ENCODE data around the gene BCAR3. TPM values are rescaled to one million over a fixed set of nuclear protein-coding genes. Genes with fewer than 3 reads are reported as not detected.

The BCAR3 gene
- total and polyA plus RNA-seq, 4 donors, result 8.4 to 24.1 (median 16.0) TPM

DNA sequence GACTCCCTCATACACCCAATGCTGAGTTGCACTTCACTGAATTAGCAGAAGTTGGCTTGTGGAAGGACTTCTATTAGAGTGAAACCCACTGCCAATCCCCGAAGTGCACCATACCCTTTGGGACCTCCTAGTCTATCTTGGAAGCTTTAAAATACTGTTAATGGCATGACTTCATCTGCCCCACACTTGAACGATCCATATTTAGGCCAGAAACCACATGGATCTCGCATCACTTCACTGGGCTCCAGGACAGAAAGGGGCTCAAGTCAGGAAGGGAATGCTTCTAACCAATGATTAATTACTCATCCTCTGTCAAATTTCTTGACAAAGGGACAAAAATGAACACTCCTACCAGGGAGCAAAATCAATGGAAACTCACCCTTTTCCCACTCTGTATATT is 69.1 kb downstream of the BCAR3 start:
- ATAC-seq (ENCODE audit: low FRiP score) (no peak), DNase-seq (no peak)
- intact Hi-C loops (cut with DNase I), result loop anchor here (5.0 to 10.0 kb wide), 2 partner anchors 165 to 268 kb away; partner anchors contain the start of genes DR1 (in 1 of the 2) and FNBP1L (in 1 of the 2)
- 3 to 14% methylated on average over 3 of the region's 3 CpGs for WGBS, 2 donors
- H3K9me3 ChIP-seq (ENCODE audit: control insufficient read depth, low read length), result no peaks in the 10 kb centered on the region
- peak overlapping the region; percentile 73 to 79 for H3K4me3 ChIP-seq (ENCODE audit: low read length in 2 of 2)
- no peaks in the 10 kb centered on the region for H3K27me3 ChIP-seq (ENCODE audit: control insufficient read depth in 1 of 2, insufficient read depth in 2 of 2, low read length in 1 of 2)
- H3K27ac ChIP-seq (ENCODE audit: low read depth in 1 of 2, low read length in 2 of 2), result peak overlapping the region; percentile 55 to 93
- no peaks in the 10 kb centered on the region for H3K36me3 ChIP-seq (ENCODE audit: control insufficient read depth in 1 of 2, insufficient read depth in 2 of 2, low read length in 1 of 2)
- H3K4me1 ChIP-seq (ENCODE audit: control insufficient read depth in 1 of 2, insufficient read depth in 2 of 2, low read length in 2 of 2), result peaks cover 5 to 9% of the 10 kb centered on the region in 2 donors

DNA sequence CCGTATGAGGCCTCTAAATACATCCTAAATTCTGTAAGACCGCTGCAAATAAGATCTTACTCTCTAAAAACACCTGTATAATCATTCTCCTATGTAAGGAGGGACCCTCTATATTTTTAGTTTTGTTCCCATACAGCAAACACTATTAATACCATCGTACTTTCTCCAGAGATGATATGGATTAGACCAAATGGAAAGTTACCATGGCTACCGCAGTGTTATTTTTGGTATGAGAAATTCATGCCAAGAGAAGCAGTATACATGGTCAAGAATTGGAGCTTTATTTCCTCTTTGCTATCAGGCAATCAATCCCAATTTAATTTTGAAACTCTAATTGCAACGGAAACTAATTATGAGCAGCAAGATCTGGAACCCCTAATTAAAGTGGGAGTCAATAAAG is 70.0 kb downstream of the BCAR3 start:
- Histone ChIP-seq H3K36me3 (ENCODE audit: control insufficient read depth in 1 of 2, insufficient read depth in 2 of 2, low read length in 1 of 2) (no peaks in the 10 kb centered on the region), H3K27ac (ENCODE audit: low read depth in 1 of 2, low read length in 2 of 2) (no peak overlapping the region), H3K4me3 (ENCODE audit: low read length in 2 of 2) (no peak overlapping the region), H3K27me3 (ENCODE audit: control insufficient read depth in 1 of 2, insufficient read depth in 2 of 2, low read length in 1 of 2) (no peaks in the 10 kb centered on the region), H3K9me3 (ENCODE audit: control insufficient read depth, low read length) (no peaks in the 10 kb centered on the region), H3K4me1 (ENCODE audit: control insufficient read depth in 1 of 2, insufficient read depth in 2 of 2, low read length in 2 of 2) (peaks cover 5 to 9% of the 10 kb centered on the region in 2 donors)
- intact Hi-C loops (cut with DNase I), result loop anchor here (5.0 to 10.0 kb wide), 2 partner anchors 164 to 267 kb away; partner anchors contain the start of genes DR1 (in 1 of the 2) and FNBP1L (in 1 of the 2)
- ATAC-seq (ENCODE audit: low FRiP score), result no peak
- 22 to 32% methylated on average over 5 of the region's 5 CpGs for WGBS, 2 donors
- DNase-seq, result no peak

DNA sequence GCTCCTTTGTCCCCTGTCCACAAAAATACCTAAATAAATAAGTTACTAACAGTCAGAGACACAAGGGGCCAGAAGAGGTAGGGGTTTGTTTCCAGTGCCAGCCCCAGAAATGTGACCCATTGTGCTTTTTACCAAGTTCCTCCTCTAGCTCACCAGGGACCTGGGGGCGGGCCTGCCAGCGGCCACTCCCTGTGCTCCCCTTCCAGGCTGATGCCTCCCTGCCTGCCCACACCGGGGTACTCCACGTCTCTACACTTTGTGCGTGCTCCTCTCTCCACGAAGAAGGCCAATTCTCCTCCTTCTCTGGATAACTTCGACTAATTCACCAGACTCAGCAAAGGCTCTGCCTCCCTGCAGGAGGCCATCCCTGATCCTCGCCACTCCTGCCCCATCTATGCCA is 72.1 kb downstream of the BCAR3 start:
- 70 to 76% methylated on average over 8 of the region's 8 CpGs for WGBS, 2 donors
- H3K36me3 ChIP-seq (ENCODE audit: control insufficient read depth in 1 of 2, insufficient read depth in 2 of 2, low read length in 1 of 2), result no peaks in the 10 kb centered on the region
- intact Hi-C loops (cut with DNase I), result no loop called here
- ATAC-seq (ENCODE audit: low FRiP score) (no peak), DNase-seq (peak in 1 of 2 donors; percentile 22)
- H3K27me3 ChIP-seq (ENCODE audit: control insufficient read depth in 1 of 2, insufficient read depth in 2 of 2, low read length in 1 of 2), result no peaks in the 10 kb centered on the region
- H3K4me3 ChIP-seq (ENCODE audit: low read length in 2 of 2), result no peak overlapping the region
- H3K4me1 ChIP-seq (ENCODE audit: control insufficient read depth in 1 of 2, insufficient read depth in 2 of 2, low read length in 2 of 2), result peaks cover 0 to 9% of the 10 kb centered on the region in 2 donors
- H3K9me3 ChIP-seq (ENCODE audit: control insufficient read depth, low read length), result no peaks in the 10 kb centered on the region
- H3K27ac ChIP-seq (ENCODE audit: low read depth in 1 of 2, low read length in 2 of 2), result no peak overlapping the region

DNA sequence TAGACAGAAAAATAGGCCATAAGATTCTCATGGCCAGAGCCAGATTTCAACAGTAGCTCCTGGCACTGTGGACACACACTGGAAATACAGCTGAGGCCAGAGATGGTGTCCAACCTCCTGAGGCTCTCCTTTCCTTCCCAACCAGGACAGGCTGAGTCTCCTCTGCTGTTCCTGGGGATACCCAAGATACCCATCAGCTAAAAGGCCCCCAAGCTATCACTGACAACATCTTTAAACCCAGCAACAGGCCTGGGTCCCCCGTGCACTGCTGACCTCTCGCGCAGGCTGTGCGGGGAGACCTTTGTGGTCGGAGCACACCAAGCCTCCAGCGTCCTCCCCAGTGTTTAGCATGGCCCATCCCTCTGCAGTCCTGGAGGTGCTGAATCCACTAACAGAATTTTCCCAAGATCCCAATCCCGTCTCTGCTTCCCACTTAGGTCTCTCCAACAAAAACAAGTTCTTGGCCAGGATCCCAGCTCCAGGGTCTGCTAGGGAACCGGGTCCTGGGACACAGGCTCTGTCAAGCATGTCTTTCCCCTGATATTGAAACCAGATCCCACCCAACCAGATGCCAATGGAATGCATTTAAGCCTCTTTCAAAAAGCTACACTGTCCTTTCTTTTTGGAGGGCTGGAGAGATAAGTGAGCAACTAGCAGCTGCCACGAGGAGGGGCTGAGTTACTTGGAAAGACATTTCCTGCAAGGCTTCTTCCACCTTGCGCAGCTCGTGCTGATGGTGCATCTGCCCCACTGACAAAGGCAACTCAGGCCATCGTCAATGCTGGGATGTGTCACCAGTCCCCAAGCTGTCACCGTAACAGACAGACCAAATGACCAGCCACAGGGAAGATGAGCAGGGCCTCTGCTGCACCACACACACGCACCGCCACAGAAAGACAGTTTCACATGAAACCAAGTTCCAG is 73.2 kb downstream of the BCAR3 start:
- no peak for ATAC-seq (ENCODE audit: low FRiP score)
- Histone ChIP-seq H3K4me3 (ENCODE audit: low read length in 2 of 2) (no peak overlapping the region), H3K27me3 (ENCODE audit: control insufficient read depth in 1 of 2, insufficient read depth in 2 of 2, low read length in 1 of 2) (no peaks in the 10 kb centered on the region), H3K4me1 (ENCODE audit: control insufficient read depth in 1 of 2, insufficient read depth in 2 of 2, low read length in 2 of 2) (peaks cover 0 to 9% of the 10 kb centered on the region in 2 donors), H3K9me3 (ENCODE audit: control insufficient read depth, low read length) (no peaks in the 10 kb centered on the region), H3K27ac (ENCODE audit: low read depth in 1 of 2, low read length in 2 of 2) (peak overlapping the region in 1 of 2 donors; percentile 5), H3K36me3 (ENCODE audit: control insufficient read depth in 1 of 2, insufficient read depth in 2 of 2, low read length in 1 of 2) (no peaks in the 10 kb centered on the region)
- WGBS, 2 donors, result 40% methylated on average over 15 of the region's 15 CpGs
- intact Hi-C loops (cut with DNase I), result no loop called here
- peak in 1 of 2 donors; percentile 34 for DNase-seq

DNA sequence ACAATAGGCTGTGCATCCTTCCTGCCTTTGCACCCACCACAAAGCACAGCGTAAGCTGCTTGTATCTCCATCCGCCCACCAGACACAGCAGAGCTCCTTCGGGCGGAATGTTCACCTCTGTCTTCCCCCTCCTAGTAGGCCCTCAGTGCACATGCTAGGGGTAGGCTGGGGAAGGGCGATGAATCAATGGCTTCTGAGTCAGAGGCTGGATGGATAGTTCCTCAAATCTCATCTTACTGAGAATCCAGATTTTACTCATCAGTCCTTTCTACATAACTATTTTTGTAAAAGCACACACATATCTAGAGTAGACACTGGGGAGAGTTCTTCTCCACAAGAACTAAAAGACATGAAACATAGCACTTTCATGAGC is 73.8 kb downstream of the BCAR3 start:
- Histone ChIP-seq H3K4me1 (ENCODE audit: control insufficient read depth in 1 of 2, insufficient read depth in 2 of 2, low read length in 2 of 2) (peaks cover 0 to 9% of the 10 kb centered on the region in 2 donors), H3K27ac (ENCODE audit: low read depth in 1 of 2, low read length in 2 of 2) (no peak overlapping the region), H3K36me3 (ENCODE audit: control insufficient read depth in 1 of 2, insufficient read depth in 2 of 2, low read length in 1 of 2) (no peaks in the 10 kb centered on the region), H3K9me3 (ENCODE audit: control insufficient read depth, low read length) (no peaks in the 10 kb centered on the region), H3K27me3 (ENCODE audit: control insufficient read depth in 1 of 2, insufficient read depth in 2 of 2, low read length in 1 of 2) (no peaks in the 10 kb centered on the region), H3K4me3 (ENCODE audit: low read length in 2 of 2) (no peak overlapping the region)
- WGBS, 2 donors, result 86 to 91% methylated on average over 5 of the region's 5 CpGs
- ATAC-seq (ENCODE audit: low FRiP score) (no peak), DNase-seq (peak in 1 of 2 donors; percentile 26)
- intact Hi-C loops (cut with DNase I), result no loop called here

DNA sequence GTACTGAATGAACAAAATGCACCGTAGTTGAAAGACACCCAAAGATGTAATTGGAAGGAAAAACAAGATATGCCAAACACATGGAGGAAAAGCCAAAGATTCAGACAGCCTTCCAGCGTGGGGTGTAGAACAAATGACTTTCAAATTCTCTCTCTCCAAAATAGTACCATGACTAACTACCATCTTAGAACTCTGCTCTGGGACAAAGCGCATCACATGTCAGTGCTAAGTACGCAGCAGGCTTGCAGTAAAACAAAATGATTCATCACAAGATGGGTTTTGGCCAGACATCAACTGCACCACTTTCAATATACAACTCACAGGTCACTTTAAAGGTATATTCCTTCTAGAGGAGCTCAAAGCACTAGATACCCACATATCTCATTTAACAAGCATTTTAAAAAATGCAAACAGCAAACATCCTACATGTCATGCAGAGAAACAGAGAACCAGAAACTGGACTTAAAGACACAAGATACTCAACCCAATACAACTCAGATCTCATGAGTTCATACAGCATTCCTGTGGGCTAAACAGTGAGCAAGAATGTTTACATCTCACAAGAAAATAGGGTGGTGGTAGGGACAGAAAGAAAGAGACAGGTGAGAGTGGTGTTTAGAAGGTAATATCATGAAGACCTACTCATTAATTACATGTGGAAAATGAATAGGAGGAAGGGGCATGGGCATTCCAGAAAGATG is 75.7 kb downstream of the BCAR3 start:
- no peak for ATAC-seq (ENCODE audit: low FRiP score)
- intact Hi-C loops (cut with DNase I), result no loop called here
- peak in 1 of 2 donors; percentile 42 for DNase-seq

DNA sequence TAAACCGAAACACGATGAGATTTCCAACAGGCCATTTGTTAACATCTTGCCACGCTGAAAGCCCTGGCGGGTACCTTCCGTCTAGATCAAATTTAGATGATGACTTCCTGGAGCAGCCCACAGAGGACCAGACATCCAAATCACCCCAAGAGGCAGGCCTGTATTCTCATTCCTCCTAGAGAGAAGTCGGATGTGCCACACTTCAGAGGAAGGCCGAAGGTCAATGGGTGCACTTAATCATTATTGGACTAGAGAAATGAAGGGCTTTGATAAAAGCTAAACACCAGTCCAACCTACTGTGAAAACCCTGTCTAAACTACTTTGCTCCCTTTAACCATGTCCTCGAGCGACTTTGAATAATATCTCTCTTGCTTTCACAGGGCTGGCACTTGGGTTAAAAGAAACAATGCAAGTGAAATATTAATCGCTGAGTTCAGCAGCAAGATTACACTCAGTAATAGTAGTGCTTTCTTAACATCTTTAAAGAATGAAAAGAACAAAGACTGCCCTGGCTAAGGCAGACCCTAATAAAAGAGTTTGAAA is 76.5 kb downstream of the BCAR3 start:
- H3K27ac ChIP-seq (ENCODE audit: low read depth in 1 of 2, low read length in 2 of 2), result no peak overlapping the region
- no peaks in the 10 kb centered on the region for H3K36me3 ChIP-seq (ENCODE audit: control insufficient read depth in 1 of 2, insufficient read depth in 2 of 2, low read length in 1 of 2)
- WGBS, 2 donors, result 59 to 62% methylated on average over 10 of the region's 10 CpGs
- H3K4me3 ChIP-seq (ENCODE audit: low read length in 2 of 2), result no peak overlapping the region
- DNase-seq (no peak), ATAC-seq (ENCODE audit: low FRiP score) (no peak)
- peaks cover 0 to 6% of the 10 kb centered on the region in 2 donors for H3K4me1 ChIP-seq (ENCODE audit: control insufficient read depth in 1 of 2, insufficient read depth in 2 of 2, low read length in 2 of 2)
- no peaks in the 10 kb centered on the region for H3K27me3 ChIP-seq (ENCODE audit: control insufficient read depth in 1 of 2, insufficient read depth in 2 of 2, low read length in 1 of 2)
- no peaks in the 10 kb centered on the region for H3K9me3 ChIP-seq (ENCODE audit: control insufficient read depth, low read length)
- intact Hi-C loops (cut with DNase I), result no loop called here

More for the DNA sequence above, 75.7 kb downstream of the BCAR3 start:
- Histone ChIP-seq H3K36me3 (ENCODE audit: control insufficient read depth in 1 of 2, insufficient read depth in 2 of 2, low read length in 1 of 2) (no peaks in the 10 kb centered on the region), H3K9me3 (ENCODE audit: control insufficient read depth, low read length) (no peaks in the 10 kb centered on the region), H3K4me3 (ENCODE audit: low read length in 2 of 2) (no peak overlapping the region), H3K4me1 (ENCODE audit: control insufficient read depth in 1 of 2, insufficient read depth in 2 of 2, low read length in 2 of 2) (peaks cover 0 to 6% of the 10 kb centered on the region in 2 donors), H3K27ac (ENCODE audit: low read depth in 1 of 2, low read length in 2 of 2) (no peak overlapping the region), H3K27me3 (ENCODE audit: control insufficient read depth in 1 of 2, insufficient read depth in 2 of 2, low read length in 1 of 2) (no peaks in the 10 kb centered on the region)
- 17 to 23% methylated on average over 4 of the region's 4 CpGs for WGBS, 2 donors

DNA sequence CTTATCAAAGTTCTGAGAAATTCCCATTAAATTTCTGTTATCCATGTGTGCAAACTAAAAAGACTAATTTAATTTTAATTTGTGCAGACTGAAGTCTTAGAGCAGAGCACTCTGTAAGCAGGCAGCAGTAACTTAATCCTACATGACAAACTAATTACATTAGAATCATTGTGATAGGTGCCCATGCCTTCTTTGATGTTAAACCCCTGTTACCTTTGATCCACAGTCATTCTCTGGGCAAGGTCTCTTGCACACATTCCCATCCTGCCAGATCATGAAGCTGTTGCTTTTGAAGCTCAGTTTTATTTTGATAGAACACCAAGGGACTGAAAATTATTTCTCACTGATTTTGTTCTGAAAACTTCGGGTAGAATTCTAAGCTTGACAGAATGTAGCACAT is 77.2 kb downstream of the BCAR3 start:
- H3K36me3 ChIP-seq (ENCODE audit: control insufficient read depth in 1 of 2, insufficient read depth in 2 of 2, low read length in 1 of 2), result no peaks in the 10 kb centered on the region
- WGBS, 2 donors, result 4 to 16% methylated on average over 1 of the region's 1 CpG
- no peaks in the 10 kb centered on the region for H3K9me3 ChIP-seq (ENCODE audit: control insufficient read depth, low read length)

More for the DNA sequence above, 77.2 kb downstream of the BCAR3 start:
- intact Hi-C loops (cut with DNase I), result no loop called here
- DNase-seq, result no peak
- Histone ChIP-seq H3K27me3 (ENCODE audit: control insufficient read depth in 1 of 2, insufficient read depth in 2 of 2, low read length in 1 of 2) (no peaks in the 10 kb centered on the region), H3K4me3 (ENCODE audit: low read length in 2 of 2) (no peak overlapping the region), H3K4me1 (ENCODE audit: control insufficient read depth in 1 of 2, insufficient read depth in 2 of 2, low read length in 2 of 2) (peaks cover 0 to 6% of the 10 kb centered on the region in 2 donors), H3K27ac (ENCODE audit: low read depth in 1 of 2, low read length in 2 of 2) (no peak overlapping the region)
- no peak for ATAC-seq (ENCODE audit: low FRiP score)
